Retinal pigment epithelial cell (primary cell): ENCODE data around the gene RARS1.
"Not testable (repeated sequence)": the region's sequence is repeated elsewhere in the genome, so short reads cannot be mapped to it uniquely, and the experiment has no call there.

Experiments
- DNase-seq: peaks from one replicate; pipeline ENCODE4 v3.0.0-alpha.2; 2010; ENCODE audit warnings: low read depth
- H3K4me3 ChIP-seq: 2 replicates; pipeline ENCODE4 v1.5.1; 2011; ENCODE audit warnings: mild to moderate bottlenecking, low read length, control low read depth, moderate library complexity
- CTCF ChIP-seq: conservative IDR thresholded peaks from 2 replicates; pipeline ENCODE4 v1.5.1; 2011; ENCODE audit warnings: low read depth, low read length, control low read depth, inconsistent platforms

Gene RARS1

GRCh38 chr5:168530621-168531150 is 44.4 kb downstream of the RARS1 start:
- DNase-seq, result no peak
- H3K4me3 ChIP-seq, result no peak overlapping the region
- TF ChIP-seq CTCF, result no peak

GRCh38 chr5:168531191-168531590 is 44.9 kb downstream of the RARS1 start:
- DNase-seq, result no peak
- H3K4me3 ChIP-seq, result no peak overlapping the region
- no peak for TF ChIP-seq CTCF

GRCh38 chr5:168531987-168532864 is 46.0 kb downstream of the RARS1 start:
- H3K4me3 ChIP-seq, result no peak overlapping the region
- no peak for DNase-seq
- TF ChIP-seq CTCF, result no peak

GRCh38 chr5:168534351-168534750 is 48.1 kb downstream of the RARS1 start:
- not testable (repeated sequence) for DNase-seq, H3K4me3 ChIP-seq

GRCh38 chr5:168537176-168537575 is 50.9 kb downstream of the RARS1 start:
- H3K4me3 ChIP-seq, result no peak overlapping the region
- TF ChIP-seq CTCF, result no peak
- DNase-seq, result no peak

- DNase-seq, result no peak
- no peak overlapping the region for H3K4me3 ChIP-seq
- no peak for TF ChIP-seq CTCF
These were observed 63.3 kb downstream of the RARS1 start for GRCh38 chr5:168549554-168549953.

- TF ChIP-seq CTCF, result no peak
- DNase-seq, result no peak
- no peak overlapping the region for H3K4me3 ChIP-seq
These were observed 64.4 kb downstream of the RARS1 start for GRCh38 chr5:168550656-168551055.
